NCI-H1694 (cell line): ENCODE data around the gene PTPRF.
"Not testable (repeated sequence)": the region's sequence is repeated elsewhere in the genome, so short reads cannot be mapped to it uniquely, and the experiment has no call there.

Experiments
- DNase-seq: peaks from one replicate; lab custom pipeline; 2025; lab: John Stamatoyannopoulos, UW

The PTPRF gene

GRCh38 chr1:43538143-43538487 is 7.4 kb downstream of the PTPRF start:
- DNase-seq: no peak

- DNase-seq: no peak
These were observed 8.3 kb downstream of the PTPRF start for GRCh38 chr1:43538969-43539368.

GRCh38 chr1:43539726-43540434 is 9.2 kb downstream of the PTPRF start:
- no peak for DNase-seq

DNA sequence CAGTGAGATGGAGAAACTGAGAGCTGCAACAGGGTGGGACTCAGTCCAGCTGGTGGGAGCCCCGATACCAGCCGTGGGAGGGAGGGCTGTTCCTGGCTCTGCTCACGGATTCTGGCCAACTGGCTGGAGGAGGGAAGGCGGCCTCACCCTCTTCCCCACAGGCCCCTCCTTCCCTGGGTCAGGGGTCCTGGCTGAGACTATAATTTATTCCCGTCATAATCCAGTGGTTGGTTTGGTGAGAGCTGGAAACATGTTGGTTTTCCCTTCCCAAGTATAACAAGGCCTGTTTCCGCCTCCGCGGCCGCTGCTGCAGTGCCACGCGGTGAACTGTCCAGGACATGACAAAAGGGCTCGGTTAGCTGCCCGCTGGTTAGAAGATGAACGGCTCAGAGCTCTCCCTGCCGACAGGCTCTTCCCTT is 10.0 kb downstream of the PTPRF start:
- no peak for DNase-seq

DNA sequence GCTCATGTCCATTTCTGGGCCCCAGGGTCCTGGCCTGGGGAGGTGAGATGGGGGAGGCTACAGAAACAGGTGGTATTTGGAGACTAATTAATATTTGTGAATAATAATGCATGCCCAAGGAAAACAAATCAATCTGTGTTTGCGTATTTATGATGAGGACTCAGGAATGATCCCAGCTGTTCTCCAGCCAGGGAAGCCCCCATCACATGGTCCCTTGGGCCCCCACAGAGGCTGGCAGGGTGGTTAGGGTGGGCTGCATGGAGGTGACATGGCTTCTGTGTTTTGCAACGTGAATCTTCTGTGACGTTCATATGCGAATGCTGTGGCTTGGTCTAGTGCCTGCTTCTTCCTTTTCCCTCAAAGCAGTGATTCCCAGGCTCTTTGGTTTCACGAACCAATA is 10.5 kb downstream of the PTPRF start:
- no peak for DNase-seq

DNA sequence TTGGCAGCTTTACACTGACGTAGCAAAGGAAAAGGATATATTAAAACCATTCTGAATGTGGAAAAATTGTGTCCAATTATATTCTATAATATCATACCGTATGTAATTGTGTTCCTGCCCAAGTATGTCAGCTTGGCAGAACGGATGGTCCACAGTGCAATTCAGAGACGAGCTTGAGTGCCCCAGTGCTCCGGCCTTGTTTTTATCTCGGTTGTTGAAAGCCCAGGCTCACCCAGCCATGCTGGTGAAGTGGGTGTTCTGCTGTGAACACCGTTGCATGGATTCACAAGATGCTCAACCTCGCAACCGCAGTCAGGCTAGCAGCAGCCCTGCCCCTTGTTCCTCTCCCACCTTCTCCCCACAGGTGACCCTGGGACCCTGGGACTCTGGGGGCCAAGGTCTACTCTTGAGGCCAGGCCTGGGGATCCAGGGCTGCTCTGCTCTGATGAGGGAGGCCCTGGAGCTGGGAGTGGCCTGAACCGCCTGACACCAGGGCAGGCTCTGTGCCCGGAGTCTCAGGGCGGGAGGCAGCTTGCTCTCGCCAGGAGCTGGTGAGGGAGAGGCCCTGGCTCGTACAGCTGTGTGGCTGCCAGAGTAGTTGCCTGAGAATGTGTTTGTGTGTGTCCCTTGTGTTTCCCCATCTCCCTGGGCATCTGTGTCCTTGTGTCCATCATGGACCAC is 11.2 kb downstream of the PTPRF start:
- no peak for DNase-seq

GRCh38 chr1:43542527-43543458 is 12.1 kb downstream of the PTPRF start:
- DNase-seq: no peak

DNA sequence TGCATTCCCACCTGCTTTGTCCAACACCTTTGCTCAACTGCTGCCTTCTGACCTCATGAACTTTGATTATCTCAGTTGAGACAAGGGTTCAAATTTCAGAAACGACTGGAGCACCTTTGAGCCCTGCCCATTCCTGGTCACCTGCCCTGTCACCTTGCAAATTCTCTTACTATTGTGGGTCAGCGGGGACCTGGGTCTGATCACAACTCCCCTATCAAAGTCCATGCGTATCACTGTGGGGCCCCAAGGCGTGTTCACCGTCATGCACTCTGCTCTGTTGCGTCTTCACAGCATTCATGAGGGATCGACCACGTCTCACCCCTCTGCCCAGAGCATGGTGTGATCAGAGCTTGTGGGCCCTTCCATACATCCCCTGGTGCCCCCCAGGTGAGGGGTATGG is 12.9 kb downstream of the PTPRF start:
- no peak for DNase-seq

DNA sequence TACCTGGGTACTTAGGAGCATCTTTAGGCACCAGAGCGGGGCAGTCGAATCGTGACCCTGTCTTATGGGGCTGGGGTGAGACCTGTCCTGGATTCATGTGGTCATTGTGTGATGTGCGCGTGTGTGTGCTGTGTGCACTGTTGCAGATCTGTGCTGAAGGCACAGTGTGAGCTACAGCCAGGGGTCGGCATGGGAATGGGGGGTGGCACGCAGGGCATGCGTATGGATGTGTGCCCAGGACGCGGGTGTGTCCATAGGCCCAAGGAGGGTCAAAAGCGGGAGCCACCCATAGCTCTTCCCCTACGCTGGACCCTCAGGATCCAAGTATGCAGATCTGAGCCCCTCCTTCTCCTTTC is 14.6 kb downstream of the PTPRF start:
- DNase-seq: no peak

- DNase-seq: no peak
These were observed 15.2 kb downstream of the PTPRF start for GRCh38 chr1:43545695-43546387.

GRCh38 chr1:43546388-43547100 is 15.9 kb downstream of the PTPRF start:
- DNase-seq: no peak

DNA sequence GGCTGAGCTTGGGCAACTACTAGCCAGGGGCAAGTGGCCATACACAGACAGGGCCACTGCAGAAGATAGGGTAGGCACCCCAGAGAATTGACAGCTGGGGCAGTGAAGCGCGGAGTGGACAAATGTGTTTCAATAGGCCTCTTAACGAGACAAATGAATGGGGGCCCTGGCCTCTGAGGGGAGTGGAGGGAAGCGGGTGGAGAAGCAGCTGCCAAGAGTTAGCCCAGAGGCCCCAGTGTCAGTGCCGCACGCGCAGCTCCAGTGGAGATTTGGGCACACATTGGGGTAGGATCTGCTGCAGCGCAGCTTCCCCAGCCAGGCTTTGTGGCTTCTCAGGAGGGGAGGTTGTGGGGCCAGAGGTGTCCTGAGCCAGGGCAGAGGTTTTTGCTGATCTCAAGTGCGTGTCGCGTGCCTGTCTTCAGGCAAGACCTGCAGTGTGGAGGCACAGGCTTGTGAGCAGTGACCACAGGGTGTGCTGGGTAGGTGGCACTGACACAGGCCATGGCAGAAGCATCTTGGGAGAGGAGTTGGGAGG is 16.9 kb downstream of the PTPRF start:
- no peak for DNase-seq

GRCh38 chr1:43548285-43549271 is 17.9 kb downstream of the PTPRF start:
- no peak for DNase-seq

DNA sequence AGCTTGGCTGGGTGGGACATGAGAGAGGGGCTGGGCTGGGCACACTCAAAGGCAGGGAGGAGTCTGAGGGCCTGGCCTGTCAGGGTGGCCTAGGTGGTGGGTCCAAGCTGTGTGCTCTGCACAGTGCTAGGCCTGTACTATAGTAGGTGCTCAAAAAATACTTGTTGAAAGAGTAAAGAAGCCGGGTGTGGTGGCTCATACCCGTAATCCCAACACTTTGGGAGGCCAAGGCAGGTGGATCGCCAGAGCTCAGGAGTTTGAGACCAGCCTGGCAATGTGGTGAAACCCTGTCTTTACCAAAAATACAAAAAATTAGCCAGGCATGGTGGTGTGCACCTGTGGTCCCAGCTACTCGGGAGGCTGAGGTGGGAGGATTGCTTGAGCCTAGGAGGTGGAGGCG is 18.7 kb downstream of the PTPRF start:
- DNase-seq: not testable (repeated sequence)

DNA sequence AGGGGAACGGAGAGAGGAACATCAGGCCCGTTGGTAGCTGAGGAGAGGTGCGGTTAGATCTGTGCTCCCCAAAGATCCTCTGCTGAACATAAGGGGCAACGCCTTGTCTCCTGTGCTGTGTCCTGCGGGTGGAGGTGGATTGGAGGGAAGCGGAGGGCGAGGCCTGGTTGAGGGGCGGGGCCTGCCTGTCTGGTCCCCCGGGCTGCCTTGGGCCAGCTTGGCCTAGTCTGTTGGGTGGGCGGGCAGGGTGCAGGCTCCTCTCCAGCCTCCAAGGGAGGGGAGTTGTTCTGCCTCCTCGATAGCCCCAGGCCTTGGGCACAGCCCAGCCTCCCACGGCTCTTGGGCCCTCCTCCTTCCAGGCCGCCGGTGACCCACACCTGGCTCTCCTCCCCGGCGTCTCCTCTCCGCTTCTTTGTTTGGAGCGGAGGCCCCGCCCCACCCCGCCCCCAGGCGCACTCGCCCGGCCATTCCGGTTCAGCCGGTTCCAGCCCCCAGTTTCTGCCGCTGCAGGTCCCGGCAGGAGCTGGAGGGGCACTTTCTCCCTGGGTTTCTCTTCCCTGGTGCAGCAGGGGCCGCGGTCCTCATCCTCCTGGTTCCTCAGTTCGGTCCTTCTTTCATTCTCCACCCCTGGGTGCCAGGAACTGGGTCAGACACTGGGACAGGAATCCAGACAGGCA is 19.4 kb downstream of the PTPRF start:
- DNase-seq: no peak

- no peak for DNase-seq
These were observed 20.0 kb downstream of the PTPRF start for GRCh38 chr1:43550598-43551246.

GRCh38 chr1:43551396-43551888 is 20.8 kb downstream of the PTPRF start:
- DNase-seq: no peak

DNA sequence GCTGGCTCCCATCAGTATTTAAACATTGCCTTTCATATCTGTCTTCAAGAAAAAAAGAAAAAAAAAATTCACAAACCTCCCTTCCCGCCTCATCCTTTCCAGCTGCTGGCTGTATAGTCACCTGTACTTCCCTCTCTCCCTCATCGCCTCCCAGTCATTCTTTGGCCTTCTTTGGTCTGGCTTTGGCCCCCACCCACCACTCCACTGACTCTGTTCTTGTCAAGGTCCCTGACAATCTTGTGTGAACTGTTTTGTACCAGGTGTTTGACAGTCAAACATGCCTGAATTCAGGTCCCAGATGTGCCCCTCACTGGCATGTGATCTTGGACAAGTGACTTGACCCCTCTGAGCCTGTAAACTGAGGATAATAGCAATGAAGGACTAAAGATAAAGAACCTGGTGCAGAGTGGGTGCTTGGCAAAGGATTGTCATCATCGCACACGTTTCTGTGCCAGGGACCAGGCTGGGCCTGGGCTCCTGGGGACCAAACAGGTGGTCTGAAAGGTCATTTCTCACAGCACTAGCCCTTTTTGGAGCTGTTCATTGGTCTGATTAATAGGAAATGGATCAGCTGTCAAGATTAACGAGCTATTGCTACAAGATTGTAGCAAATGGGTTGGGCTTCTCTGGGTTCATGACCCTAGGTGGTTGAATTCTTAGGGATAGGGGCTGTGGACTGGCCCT is 21.5 kb downstream of the PTPRF start:
- DNase-seq: no peak
